ENCODE data around the gene CCER1. TPM values are rescaled to one million over a fixed set of nuclear protein-coding genes. Genes with fewer than 3 reads are reported as not detected.

CCER1 gene
- total RNA-seq, 1 experiment from 2014 or later, result not detected

DNA sequence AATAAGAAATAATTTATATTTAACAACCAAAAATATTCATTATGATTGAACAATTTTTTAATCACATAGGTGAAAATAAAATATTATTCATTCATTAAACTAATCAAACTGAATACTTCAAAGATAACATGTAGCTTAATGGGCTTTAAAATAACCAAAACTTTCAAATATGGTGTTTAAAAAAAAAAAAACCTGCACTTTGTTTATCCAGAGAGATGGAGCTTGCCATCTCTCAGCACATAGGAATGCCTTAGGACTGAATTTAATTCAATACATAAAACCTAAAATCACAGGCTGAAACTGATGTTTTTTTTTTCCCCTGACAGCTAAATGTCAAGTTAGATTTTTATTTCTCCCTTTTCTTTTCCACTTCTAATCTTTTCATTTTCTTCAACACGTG lies 14.4 kb upstream of the CCER1 start:
- no peak for DNase-seq (ENCODE audit: extremely low read depth, low read depth)

DNA sequence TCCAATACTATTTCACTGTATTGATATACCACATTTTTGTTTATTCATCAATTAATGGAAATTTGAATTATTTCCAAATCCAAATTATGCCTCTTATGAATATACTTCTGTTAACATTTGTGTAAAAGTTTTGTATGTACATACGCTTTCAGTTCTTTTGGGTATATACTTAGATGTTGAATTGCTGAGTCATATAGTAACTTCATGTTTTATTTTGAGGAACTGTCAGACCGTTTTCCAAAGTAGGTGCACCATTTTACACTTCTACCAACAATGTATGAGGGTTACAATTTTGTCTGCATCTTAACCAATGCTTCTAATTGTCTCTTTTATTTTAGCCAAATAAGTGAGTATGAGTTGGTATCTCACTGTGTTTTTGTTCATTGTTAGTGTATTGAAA lies 10.2 kb upstream of the CCER1 start:
- no peak for DNase-seq (ENCODE audit: extremely low read depth, low read depth)

DNA sequence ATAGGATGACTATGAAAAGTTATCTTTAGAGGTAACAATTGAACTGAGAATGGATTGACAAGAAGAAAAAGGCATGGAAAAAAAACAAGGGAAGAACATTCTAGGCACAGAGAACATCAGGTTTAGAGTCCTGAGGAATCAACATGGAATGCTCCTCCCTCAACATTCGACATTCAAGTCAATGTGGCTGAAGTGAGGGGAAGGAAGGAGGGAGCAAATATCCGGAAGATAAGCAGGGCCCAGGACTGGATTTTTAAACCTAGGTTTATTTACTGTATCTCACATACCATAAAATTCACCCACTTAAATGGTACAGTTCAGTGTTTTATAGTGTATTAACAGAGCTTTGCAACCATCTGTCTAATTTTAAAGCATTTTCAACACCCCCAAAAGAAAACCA lies 9.6 kb upstream of the CCER1 start:
- DNase-seq (ENCODE audit: extremely low read depth, low read depth), result no peak

DNA sequence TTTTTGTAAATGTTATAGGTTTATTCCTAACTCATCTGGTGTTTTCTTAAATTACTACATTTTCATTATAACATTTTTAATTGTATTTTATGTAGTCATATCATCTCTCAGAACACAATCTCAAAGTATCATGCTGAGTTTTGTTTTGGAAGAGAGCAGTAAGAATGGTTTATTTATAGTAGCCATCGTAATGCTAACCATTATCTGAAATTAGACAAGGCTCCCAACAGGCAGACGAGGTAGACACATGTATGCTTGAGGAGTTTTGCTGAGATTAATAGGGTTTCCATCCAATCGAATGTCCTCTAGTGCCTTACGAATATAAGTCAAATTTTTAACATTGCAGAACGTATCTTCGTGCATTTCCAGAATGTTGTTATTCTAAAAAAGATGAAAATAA lies 9.0 kb upstream of the CCER1 start:
- no peak for DNase-seq (ENCODE audit: extremely low read depth, low read depth)

DNA sequence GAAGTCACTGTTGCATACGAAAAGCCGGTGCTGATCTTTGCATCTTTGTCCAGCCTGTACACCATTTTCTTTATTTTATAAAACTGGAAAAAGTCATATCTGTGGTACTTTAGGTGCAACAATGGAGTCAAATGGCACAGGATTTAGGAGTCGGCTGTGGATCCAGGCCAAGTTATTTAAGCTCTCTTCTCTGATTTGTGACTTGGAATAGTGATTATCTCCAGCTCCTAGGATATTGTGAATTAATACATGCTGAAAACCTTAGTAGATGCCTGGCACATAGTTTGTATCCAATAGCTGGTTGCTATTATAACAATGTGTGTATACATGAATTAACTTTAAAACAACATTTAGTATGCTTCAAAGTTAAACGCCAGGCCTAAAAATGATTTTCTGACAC lies 6.2 kb upstream of the CCER1 start:
- no peak for DNase-seq (ENCODE audit: extremely low read depth, low read depth)

DNA sequence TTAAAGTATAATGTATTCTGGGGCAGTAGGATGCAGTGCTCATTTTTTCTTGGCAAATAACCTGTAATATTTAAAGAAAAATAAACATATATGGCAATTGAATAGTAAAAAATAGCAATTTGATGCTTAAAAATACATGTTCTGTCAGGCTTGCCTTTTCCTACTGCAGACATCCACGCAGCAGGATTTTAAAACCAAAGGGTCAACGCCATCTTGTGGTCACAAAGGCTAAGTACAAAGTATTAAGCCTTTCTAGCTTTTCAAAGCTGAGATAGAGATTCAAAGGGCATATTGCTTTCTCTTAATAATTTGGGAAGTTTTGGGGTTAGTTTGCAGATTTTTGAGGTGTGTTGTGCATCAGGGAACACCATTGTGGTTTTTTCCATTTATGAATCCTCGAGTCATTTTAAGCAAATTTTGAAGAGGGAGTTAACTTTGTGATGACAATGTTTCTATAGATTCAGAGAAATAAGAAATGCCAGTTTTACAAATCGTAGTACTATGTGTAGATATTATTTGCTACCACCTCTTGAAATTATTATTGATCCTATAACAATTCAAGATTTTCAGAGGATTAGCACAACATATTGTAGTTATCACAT lies 4.7 kb upstream of the CCER1 start:
- DNase-seq (ENCODE audit: extremely low read depth, low read depth), result peak; percentile 48

DNA sequence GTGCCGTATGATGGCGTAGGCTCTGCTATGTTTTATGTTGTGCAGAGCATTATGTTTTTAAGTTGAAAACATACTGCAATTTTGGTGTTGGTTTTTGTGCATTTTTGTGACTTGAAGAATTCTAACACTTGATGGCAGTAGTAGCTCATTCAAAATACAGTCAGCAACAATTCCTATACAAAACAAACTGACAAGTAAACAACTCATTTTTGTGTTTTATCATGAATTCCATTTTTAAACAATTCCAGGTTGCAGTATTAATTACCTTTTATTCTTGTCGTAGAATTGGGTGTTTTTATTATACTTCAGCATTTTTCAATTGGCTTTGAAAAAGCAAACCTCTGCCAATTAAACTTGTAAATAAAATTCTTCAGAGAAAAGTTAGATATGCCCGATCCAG lies 4.1 kb upstream of the CCER1 start:
- DNase-seq (ENCODE audit: extremely low read depth, low read depth), result no peak

DNA sequence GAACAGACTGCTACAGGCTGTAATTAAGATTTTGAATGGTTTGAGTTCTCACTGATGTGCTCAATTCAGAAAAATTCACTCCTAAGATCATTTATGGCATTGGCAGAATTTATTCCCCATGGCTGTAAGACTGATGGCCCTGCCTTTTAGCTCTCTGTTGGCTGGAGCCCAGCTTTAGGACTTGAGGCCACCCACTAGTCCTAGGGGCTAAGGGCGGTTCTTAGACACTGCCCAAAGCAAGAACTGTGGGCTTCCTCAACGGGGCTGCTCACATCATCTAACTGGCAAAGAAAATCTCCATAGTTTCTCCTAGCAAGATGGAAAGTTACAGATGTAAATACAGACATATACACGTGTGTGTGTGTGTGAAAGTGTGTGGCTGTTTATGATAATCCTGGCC lies 3.4 kb upstream of the CCER1 start:
- no peak for DNase-seq (ENCODE audit: extremely low read depth, low read depth)

DNA sequence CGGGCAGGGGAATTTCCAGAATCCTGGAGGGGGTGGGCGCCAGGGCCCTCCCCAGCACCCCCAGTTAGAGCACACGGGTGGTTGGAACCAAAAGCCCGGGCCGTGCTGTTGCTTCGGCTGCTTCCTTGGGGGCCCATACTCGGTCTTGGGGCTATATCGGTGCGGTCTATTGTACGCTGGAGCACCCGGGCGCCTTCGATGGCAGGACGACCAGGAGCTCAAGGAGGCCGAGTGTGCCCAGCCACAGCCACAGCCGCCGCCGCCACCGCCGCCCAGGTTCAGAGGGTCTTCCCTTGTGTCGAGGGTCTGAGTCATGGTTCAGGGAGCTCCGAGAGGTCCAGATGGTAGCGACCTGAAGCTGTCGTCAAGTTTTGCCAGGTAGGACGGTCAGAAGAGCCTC lies 548 bp downstream of the CCER1 start:
- no peak for DNase-seq (ENCODE audit: extremely low read depth, low read depth)

DNA sequence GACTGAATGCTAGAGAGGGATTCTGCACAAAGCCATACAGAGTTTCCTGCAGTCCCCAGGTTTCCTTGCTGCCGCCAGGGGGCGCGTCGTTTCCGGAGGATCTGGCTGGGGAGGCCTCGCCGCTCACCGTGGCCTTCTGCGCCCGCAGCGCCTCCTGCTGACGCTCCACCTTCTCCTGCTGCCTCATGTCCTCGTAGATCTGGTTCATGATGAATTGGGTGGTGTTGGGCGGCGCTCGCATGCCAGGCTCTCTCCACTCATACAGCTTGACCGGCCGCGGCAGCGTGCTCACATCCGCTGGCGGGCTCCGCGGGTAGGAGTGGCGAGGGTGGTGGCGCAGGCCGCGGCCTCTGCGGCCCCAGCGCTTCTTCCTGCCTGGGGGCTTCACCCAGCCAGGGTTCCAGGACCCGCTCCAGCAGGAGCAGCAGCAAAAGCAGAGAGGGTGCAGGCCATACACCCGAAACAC lies 987 bp downstream of the CCER1 start:
- DNase-seq (ENCODE audit: extremely low read depth, low read depth), result no peak

DNA sequence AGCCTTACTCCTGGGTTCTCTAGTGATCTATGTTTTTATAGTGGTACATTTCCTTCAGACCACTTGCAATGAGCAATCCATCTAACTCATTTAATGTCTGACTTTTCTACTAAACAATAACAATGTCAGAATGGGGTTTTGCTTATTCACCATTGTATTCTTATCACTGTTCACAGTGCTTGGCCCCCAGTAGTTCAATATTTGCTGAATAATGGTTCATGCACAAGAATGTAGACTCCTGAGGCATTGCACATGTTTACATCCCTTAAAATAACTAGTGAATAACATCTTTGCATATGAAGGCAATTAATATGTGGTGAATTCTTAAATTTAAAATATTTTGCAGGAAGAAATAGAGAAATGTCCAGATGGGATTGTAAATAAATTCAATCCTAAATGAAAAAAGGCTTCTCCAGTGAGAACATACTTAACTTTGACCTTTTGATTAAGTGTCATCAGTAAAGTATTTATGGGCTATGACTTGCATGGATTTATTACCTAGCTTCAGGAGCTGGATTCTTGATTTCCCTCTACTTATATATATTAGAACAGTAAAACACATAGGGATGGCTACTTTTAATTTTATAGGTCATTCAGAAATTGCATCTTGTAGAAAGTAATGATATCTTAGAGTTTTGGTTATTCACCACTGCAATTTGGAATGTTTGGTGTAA lies 3.4 kb downstream of the CCER1 start:
- DNase-seq (ENCODE audit: extremely low read depth, low read depth), result no peak

DNA sequence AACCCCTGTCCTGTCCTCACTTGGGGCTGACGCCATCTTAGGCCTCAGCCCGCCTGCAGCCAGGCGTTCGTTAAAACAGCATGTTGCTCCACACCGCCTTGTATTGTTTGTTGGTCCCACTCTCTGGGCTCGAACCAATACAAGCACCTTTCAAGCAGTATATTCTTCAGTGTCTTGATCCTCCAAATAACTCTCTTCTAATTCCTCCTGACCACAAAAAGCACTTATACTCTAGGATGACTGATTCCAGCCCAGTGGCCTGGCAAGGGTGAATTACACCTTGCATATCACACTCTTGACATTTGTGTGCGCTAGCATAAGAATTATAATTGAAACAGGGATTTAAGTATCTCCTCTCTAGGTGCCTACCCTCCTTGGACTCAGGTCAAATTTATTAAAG lies 7.1 kb downstream of the CCER1 start:
- DNase-seq (ENCODE audit: extremely low read depth, low read depth), result no peak

DNA sequence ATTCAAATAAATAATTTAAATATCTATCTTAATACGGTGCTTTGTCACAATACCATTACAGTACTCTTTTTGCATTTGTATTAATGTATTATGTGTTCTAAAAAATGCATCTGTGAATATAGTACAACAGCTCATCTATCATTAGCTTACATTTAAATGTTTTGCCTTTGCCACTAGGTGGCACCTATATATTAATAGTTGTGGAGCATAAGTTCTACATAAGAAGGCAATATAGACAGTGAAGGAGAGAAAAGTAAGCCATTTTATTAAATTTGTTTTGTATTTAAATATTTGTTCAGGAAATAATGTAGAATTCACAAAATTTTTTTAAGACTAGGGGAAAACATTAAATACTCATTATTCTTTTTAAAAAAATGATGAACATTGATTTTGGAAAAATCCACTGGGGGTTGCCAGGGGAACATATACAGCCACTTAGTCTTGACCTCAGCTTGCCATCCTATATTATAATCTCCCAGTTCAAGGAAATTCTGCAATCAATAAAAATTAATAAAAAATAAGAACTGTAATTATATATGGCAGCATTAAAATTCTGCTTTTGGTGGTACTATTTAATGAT lies 9.8 kb downstream of the CCER1 start:
- peak; percentile 38 for DNase-seq (ENCODE audit: extremely low read depth, low read depth)

DNA sequence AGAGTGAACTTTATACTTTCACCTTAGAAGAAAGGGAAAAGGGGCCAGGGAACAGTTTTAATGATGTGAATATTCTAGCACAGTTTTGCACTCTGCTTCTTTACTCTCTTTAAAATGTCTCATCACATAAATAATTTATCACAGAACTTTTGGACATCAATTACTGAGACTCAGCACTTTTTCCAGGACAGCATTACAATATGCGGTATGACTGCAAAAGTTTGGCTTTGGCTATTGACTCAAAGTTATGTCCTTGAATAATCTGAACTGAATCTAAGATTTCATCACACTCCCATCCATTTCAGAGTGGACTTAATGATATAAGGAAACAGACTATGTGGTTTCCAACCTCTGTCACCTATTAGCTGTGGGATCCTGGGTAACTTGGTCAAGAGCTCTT lies 11.7 kb downstream of the CCER1 start:
- no peak for DNase-seq (ENCODE audit: extremely low read depth, low read depth)

DNA sequence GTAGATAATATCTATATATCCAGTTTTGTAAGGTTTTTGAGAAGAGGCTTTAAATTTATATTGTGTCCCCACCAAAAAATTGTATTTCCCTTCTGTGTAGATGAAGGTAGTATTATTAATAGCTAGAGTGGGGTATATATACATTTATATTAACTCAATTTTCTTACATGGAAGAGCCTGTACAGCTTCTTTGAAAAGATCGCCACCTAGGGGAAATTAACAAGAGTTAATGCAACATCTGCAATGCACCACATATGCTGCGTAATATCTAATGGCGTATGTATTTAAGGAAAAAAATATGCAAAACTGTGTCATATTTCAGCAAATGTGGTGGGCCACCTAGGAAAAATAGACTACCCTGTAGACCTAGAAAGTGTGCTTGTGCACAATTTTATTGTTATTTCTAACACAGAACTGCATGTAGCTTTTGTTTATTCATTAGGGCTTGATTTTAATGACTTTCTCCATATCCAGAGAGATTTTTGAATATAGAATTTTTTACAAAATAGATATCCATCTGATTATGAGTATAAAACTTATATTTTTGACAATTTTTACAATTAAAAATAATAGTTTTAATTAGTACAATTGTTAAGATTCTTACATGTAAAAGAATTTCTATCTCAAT lies 14.0 kb downstream of the CCER1 start:
- peak; percentile 65 for DNase-seq (ENCODE audit: extremely low read depth, low read depth)

DNA sequence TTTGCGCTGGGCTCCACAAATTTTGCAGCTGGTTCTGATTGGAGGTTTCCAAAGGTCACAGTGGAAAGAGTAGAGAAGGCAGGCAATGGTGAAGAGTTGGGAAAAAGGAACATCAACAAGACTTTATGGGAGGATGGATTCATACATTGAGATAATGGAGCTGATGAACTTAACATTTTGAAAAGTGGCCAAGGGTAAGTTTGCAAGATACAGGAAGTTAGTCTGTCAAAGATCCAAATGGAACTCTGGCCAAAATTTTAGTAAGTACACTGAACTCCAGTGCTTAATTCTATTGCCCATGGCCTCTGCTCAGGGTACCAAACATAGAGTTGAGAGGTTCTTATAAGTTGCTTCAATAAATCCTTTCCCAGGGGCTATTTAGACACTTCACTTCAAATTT lies 15.6 kb downstream of the CCER1 start:
- no peak for DNase-seq (ENCODE audit: extremely low read depth, low read depth)

DNA sequence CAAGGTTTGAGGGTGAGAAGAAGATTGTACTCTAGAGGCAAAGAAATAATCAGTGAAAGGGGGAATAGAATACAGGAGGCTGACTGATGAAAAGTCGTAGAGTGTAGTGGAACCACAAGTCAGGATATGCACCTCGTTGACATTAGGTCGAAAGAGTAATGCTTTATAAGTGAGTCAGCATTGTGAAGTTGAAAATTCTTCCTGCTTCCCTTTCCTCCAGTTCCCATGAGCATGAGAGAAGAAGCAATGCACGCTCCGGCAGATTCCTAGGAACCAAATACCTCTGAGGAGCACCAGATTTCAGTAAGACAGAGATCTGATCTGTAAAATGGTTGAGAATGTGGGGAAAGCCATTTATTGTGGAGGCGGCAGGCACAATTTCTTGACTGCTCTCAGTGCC lies 16.5 kb downstream of the CCER1 start:
- DNase-seq (ENCODE audit: extremely low read depth, low read depth), result no peak

DNA sequence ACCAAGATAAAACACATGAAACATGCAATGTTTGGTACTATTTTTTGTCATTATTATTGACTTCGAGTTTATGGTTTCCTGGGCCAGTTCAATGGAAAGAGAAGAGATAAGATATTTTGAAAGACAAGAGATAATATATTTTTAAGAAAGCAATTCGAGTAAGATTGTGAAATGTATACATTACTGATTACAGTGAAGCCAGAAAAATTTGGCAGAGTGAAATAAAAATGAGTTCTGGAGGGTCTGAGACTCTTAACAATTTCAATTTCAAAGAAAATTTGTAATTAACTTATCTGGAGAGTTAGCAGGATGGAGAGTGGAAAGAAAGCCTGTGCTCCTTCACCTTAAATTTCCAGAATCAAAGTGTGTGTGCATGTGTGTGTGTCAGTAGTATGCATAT lies 17.3 kb downstream of the CCER1 start:
- DNase-seq (ENCODE audit: extremely low read depth, low read depth), result no peak

DNA sequence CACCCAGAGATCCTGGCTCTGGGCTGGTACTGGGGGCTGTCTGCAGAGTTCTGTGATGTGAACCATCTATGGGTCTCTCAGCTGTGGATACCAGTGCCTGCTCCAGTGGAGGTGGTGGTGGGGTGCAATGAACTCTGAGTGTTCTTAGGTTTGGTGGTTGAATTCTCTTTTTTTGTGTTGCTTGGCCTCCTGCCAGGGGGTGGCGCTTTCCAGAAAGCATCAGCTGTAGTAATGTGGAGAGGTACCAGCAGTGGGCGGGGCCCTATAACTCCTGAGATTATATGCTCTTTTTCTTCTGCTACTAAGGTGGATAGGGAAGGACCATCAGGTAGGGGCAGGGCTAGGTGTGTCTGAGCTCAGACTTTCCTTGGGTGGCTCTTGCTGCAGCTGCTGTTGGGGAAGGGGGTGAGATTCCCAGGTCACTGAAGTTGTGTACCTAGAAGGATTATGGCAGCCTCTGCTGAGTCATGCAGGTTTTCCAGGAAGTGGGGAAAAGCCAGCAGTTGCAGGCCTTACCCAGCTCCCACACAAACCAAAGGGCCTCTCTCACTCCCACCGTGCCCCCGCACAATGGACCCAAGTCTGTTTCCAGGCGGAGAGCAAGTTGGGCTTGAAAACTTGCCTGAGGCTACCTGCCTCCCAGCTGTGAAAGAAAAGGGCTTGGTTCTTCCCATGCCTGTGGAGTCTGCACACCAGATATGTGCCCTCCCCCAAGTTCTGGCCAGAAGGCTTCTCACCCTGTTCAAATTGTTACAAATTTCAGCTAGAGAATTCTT lies 18.6 kb downstream of the CCER1 start:
- DNase-seq (ENCODE audit: extremely low read depth, low read depth), result no peak

DNA sequence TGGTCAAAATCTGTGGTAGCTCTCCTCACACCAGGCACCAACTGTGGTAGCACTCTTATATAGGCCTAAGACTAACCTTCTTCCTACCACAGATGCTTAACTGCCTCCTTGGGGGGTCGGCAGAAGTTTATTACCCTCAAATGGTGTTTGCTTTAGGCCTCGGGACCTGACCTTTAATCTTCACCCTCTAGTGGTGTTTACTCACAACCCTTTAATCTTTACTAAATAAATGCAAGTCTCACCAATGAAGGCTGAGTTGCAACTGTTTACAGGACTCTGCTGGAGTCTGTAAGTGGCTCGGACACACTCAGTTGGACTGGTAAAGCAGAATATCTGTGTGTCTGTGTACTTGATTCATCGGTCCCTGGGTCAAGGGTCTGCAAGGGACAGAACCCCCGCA lies 29.4 kb downstream of the CCER1 start:
- DNase-seq (ENCODE audit: extremely low read depth, low read depth), result no peak

DNA sequence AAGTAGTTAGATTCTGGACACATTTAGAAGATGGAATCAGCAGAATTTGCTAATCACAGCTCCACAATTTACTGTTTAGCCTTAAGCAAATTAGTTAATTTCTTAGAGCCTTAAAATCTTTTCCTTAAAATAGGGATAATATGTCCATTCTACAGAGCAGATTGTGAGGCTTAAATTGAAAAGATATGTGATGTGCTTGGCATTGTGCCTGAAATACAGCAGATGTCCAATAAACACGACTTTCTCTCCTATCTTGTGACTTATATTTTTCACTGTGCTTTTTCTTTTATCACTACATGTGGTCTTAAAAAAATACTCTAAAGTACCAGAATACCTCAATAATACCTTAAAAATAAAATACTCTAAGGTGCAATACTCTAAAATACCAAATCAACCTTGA lies 30.6 kb downstream of the CCER1 start:
- DNase-seq (ENCODE audit: extremely low read depth, low read depth), result no peak
